Hematopoietic multipotent progenitor cell treated with erythropoietin and hydrocortisone succinate and interleukin-3 and kit ligand, for 4 days (in vitro differentiated cells): Measurements from ENCODE around the gene ALOXE3.
"Not testable (repeated sequence)": the region's sequence is repeated elsewhere in the genome, so short reads cannot be mapped to it uniquely, and the experiment has no call there.

ENCODE experiments used
- DNase-seq: peaks from one replicate; pipeline ENCODE4 v3.0.0-alpha.2; 2015

Gene ALOXE3

DNA sequence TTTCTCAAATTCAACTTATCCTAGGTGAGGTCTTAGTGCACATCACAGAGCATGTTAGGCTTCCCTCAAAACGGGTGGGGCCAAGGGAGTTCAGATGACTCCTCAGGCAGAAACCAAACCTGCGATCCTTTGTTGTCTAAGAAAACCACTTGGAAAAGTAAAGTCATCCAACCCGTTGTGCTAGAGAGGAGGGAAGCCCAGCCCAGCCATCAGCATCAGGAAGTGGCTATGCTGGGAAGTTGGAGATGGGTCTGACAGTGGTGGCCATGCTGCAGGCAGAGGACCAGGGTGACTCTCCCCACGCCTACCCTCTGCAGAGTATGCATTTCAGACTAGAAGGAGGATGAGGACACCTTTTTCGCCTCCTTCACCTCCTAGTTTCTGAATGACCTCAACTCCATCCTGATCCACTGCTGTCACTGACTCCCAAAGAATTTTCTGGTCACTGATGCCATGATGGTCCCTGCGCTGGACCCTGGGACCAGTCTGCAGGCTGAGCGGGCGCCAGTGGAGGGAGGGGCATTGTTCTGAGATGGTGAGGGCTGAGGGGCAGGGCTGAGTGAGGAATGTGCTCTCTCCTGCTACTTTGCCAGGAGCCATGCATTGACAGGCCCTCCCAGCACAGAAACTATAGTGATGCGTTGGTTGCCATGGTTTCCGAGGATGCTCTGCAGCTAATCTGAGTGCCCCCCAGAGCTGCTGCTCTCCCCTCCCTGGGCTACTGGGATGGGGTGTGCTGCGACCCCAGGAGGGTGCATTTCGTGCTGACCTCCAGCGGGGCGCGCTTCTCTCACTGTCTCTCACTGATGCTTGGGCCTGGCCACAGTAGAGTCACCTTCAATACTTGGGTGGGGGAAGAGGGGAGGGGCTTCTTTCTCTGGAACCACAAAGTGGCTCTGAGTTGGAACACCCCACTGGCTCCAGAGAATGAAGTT is 51.2 kb downstream of the ALOXE3 start:
- DNase-seq = no peak

DNA sequence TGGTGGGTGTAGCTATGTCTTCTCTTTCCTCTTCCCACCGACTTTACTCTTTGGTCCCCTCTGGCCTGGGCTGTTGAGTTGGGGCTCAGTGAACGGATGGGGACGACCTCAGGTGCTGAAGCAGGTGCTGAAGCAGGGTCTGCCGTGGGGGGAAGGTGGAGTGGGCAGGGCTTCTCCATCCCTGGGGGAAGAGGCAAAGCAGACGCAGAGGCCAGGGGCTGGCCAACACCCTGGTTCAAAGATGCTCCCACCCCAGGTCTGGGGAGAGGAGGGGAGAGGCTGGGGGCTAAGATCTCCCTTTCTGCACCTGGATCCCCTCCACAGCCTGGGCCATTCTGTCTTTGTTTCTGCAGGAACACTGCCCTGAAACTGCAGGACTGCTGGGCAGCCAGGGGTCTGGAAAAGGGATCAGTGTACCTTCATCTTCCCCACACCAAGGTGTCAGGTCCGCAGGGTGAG is 53.7 kb downstream of the ALOXE3 start:
- DNase-seq = no peak

DNA sequence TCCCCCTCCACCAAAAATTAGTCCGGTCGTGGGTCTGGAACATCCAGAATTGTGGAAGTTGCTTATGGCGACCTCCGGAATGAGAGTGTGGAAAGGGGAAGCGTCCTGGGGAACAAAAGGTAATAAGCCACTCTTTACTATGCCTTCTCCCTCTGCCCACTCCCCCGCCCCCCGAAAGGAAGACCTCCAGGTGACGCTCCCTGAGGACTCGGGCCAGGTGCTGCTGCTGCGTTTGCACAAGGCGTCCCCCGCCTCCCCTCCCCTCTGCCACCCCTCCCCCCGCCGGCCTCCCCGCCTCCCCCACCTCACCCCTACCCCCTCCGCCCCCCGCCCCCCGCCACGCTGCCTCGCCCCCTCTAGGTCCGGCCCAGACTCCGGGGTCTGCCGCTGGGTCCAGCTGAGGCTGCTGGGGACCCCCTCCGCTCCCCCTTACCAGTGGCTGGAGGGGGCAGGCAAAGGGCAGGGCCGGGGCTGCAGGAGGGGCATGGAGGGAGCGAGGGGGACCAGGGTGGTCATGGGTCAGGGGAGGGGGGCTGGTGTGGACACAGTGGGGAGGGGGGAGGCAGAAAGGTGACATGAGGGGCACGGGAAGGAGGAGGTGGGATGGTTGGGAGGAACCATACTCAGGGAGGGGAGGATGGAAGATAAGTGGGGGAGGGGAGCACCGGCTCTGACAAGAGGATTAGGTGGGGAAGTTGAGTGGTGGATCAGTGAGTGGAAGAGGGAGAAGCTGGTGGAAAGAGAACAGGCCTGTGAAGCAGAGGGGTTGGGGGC is 54.4 kb downstream of the ALOXE3 start:
- DNase-seq = no peak

DNA sequence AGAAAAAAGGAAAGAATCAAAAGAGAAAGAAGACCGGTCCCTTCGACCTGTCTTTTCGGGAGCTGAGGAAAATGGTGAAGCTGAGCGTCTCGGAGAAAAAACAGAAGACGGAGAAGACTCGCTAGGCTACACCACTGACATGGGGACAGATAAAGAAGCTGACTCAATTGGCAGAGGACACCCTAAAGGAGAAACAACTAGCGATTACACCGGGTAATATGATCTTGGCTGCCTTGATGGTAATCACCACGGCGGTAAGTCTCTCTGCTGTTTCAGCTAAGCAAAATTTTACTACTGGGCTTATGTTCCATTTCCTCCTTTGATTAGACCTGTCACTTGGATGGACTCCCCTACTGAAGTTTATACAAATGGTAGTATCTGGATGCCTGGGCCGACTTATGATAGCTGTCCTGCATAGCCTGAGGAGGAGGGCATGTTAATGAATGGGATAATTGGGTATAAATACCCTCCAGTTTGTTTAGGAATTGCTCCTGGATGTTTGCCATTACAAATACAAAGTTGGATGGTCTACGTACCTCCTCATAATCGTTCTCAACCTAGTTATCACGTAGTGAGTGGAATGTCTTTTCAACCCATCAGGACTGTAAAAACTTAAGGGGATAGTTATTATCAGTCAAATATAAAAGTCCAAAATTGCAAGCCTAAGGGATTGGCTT is 55.4 kb downstream of the ALOXE3 start:
- DNase-seq = peak; percentile 70

DNA sequence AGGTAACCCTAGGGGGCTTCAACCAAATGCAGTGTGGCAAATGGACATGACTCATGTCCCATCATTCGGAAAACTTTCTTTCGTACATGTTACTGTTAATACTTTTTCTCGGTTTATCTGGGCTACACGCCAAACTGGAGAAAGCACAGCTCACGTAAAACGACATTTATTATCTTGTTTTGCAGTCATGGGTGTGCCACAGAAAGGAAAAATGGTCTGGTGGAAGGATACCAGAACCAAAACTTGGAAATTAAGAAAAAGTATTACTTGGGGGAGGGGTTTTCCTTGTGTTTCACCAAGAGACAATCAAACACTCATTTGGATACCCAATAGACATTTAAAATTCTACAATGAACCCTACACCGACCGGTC is 55.9 kb downstream of the ALOXE3 start:
- peak; percentile 89 for DNase-seq

DNA sequence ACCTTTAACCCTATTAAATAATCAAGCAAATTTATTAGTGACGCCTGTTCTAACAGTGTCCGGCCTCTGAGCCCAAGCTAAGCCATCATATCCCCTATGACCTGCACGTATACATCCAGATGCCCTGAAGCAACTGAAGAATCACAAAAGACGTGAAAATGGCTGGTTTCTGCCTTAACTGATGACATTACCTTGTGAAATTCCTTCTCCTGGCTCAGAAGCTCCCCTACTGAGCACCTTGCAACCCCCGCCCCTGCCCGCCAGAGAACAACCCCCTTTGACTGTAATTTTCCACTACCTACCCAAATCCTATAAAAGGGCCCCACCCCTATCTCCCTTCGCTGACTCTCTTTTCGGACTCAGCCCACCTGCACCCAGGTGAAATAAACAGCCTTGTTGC is 56.5 kb downstream of the ALOXE3 start:
- DNase-seq = not testable (repeated sequence)

DNA sequence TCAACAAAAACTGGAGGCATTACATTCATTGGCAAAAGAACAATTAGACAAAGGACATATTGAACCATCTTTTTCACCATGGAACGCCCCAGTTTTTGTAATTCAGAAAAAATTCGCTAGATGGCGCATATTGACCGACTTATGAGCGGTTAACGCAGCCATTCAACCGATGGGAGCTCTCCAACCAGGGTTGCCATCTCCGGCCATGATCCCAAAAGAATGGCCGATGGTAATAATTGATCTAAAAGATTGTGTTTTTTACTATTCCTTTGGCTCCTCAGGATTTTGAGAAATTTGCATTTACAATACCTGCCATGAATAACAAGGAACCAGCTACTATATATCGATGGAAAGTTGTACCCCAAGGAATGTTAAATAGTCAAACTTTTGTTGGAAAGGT is 58.0 kb downstream of the ALOXE3 start:
- DNase-seq = peak; percentile 90

DNA sequence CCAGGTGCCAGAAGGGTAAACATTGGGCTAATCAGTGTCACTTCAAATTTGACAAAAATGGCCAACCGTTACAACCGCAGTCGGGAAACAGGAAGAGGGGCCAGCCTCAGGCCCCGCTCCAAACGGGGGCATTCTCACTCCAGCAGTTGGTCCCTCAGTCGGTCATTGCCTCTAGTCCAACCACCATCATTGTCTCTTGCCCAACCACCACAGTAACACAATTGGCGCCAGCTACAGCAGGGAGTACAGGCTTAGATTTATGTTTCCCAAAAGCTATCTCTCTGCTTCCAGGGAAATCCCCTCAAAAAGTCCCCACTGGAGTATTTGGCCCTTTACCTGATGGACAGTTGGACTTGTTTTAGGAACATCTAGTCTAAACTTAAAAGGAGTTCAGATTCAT is 59.2 kb downstream of the ALOXE3 start:
- peak; percentile 56 for DNase-seq

DNA sequence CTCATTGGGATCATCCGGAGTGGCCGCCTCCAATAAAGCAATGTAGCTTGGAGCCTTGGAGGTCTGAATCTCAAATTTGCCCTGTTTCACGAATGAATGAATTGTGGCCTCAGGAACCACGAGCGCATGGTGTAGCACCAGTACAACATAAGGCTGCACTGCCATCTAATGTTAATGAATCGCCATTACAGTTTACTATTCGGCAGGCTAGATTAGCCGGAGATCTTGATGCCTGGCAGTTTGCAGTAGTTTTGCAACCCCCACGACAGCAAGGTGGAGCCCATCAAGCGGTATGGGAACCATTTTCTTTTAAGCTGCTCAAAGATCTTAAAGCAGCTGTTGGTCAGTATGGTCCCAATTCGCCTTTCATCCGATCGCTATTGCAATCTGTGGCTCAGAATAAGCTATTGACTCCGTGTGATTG is 60.6 kb downstream of the ALOXE3 start:
- peak; percentile 94 for DNase-seq

DNA sequence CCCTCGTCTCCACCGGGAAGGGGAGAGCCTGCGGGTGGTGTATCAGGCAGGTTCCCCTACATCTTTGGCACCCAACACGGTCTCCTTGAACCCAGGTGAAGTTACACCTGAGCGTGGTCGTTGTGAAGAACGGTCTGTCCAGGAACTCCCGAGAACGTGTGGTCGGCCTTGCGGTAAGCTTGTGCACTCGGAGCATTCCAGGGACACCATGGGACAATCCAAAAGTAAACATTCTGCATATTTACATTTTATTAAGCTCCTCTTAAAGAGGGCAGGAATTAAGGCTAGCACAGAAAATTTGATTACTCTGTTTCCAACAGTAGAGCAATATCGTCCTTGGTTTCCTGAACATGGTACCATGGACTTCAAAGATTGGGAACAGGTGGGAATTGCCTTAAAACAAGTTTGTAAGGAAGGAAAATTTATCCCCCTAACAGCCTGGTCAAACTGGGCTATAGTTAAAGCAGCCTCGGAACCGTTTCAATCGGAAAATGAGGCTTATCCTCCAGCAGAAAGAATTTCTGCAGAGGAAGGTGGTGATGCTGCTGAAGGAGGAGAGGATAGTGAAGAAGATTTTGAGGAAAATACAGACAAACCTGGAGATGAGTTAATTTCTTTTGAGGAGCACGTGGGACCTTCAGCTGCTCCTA is 61.2 kb downstream of the ALOXE3 start:
- DNase-seq = no peak

DNA sequence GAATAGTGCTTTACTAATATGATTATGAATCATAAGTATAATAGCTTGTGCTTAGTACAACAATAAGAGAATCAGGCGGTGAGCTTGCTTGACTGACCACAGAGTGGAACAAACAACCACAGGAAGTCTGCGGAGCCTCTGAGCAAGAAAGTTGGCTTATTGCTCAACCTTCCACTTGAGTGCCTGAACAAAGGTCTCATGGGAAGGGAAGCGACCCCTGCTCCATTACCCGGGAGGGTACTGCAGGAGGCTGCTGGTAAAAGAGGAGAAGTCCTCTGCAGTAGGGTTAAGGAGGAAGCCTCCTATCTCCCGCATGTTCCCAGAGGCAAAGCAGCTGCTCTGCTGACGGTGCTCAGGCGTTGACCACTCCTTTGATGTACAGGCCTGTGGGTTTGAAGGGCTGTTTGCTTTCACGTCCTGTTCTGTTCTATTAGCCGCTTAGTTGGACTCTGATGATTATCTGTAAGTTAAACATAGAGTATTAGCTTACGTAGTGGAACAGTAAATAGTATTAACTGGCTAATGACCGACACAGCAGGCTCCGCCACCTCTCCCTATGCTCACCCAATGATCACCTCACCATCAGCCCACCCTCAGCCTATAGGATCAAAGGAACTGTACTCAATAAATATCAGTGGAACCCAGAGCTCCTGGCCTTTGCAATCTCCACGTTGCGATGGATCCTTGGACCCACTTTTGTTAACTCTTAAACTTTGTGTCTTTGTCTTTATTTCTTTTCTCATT is 61.9 kb downstream of the ALOXE3 start:
- peak; percentile 93 for DNase-seq

DNA sequence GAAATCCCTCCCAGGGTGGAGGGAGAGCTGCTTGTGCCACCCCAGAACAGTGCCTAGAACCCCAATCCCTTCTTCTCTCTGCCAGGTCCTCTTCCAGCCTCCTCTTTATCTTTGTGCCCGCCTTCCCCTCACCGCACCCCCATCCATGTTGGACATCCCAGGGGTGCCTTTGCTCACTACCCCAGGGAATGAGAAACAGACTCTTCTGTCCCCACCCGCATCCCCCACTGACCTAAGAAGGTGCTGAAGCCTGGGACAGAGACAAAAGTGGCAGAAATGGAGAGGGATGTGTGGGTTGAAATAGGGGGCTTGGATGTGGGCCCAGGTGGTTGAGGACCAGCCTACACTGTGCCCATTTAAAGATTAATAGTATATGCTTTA is 62.5 kb downstream of the ALOXE3 start:
- DNase-seq = no peak

DNA sequence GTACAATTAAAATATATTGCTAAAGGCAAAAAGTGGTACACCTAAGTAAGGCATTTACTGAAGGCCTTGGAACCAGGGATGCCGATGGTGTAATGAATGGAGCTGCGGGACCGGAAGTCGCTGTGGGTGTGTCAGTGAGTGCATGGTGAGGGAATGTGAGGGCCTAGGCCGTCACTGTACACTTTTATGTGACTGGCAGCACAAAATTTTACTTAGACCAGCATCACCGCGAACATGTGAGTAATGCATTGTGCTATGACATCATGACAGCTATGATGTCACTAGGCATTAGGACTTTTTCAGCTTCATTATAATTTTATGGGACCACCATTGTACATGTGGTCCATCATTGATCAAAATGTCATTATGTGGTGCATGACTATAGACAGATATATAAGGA is 64.7 kb downstream of the ALOXE3 start:
- DNase-seq = no peak

DNA sequence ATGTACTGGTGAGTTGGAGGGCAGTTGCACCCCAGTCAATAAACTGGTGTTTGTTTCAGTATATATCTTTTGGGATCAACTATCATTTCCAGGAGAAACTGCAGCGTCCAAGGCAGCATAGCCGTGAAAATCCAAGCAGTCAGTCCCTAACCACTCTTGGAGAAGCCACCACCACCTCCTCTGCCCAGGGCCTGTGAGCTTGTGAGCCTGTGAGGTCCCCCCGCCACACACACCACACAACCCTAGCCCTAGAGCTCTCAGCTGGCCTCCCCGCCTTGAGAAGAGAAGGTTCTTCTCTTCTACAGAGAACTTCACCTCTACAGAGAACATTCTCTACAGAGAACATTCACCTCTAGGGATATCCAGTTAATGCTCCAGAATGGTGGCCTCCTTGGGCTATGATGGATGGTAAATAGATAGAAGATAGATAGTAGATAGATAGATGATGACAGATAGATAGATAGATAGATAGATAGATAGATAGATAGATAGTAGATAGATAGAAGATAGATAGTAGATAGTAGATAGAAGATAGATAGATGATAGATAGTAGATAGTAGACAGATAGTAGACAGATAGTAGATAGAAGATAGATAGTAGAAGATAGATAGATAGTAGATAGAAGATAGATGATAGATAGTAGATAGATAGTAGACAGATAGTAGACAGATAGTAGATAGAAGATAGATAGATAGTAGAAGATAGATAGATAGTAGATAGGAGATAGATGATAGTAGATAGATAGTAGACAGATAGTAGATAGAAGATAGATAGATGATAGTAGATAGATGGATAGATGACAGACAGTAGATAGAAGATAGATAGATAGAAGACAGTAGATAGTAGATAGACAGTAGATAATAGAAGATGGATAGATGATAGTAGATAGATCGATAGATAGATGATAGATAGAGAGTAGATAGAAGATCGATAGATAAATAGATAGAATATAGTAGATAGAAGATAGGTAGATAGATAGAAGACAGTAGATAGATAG is 65.8 kb downstream of the ALOXE3 start:
- no peak for DNase-seq

DNA sequence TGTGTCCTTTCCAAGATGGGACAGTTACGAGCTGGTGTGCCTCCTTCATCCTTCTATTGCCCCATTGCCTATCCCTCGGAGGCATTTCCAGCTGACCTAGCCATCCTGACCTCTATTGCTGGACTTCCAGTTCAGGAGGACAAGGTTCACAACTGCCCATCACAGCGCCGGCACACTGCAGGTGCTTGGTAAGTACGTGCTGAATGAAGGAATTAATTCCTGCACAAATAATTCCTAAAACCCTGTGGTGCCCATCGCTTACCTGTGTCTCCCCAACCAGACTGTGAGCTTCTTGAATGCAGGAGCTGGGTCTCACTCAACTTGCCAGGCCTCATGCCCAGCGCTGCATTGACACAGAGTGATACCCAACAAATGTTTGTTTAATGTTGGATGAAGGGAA is 66.5 kb downstream of the ALOXE3 start:
- DNase-seq = no peak

DNA sequence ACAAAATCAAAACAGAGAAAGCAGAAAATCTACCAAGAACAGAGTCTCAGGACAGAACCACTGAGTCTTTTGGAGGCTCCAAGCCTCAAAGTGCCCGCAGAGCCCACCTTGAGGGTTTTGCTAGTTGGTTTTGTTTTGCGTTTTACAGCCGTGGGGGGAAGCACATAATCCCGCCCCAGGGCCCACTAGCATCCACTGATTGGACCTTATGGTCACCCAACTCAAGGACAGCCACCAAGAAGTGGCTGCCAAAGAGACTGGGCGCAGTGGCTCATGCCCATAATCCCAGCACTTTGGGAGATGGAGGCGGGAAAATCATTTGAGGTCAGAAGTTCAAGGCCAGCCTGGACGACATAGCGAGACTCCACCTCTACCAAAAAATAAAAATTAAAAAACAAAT is 69.6 kb downstream of the ALOXE3 start:
- DNase-seq = no peak

DNA sequence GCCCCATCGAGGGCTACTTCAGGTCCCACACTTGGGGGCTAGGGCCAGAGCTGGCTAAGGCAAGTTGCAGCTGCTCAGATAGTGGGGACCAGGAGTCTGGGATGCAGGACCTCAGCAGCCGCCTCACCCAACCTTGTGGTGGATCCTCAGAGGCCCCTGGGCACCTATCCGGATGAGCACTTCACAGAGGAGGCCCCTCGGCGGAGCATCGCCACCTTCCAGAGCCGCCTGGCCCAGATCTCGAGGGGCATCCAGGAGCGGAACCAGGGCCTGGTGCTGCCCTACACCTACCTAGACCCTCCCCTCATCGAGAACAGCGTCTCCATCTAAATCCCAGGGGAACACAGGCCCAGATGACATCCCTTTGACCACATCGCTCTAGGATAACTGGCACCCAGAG is 70.1 kb downstream of the ALOXE3 start:
- DNase-seq = no peak

DNA sequence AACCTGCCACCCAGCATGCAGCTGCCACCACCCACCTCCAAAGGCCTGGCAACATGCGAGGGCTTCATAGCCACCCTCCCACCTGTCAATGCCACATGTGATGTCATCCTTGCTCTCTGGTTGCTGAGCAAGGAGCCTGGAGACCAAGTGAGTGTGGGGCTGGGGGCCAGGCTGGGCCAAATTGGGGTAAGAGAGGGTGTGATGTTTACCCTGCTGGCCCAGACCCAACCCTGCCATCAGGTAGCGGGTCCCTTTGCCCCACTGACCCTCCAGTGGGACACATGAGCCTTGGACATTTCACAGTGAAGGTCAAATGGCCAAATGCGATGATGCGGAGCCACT is 70.6 kb downstream of the ALOXE3 start:
- DNase-seq = no peak

DNA sequence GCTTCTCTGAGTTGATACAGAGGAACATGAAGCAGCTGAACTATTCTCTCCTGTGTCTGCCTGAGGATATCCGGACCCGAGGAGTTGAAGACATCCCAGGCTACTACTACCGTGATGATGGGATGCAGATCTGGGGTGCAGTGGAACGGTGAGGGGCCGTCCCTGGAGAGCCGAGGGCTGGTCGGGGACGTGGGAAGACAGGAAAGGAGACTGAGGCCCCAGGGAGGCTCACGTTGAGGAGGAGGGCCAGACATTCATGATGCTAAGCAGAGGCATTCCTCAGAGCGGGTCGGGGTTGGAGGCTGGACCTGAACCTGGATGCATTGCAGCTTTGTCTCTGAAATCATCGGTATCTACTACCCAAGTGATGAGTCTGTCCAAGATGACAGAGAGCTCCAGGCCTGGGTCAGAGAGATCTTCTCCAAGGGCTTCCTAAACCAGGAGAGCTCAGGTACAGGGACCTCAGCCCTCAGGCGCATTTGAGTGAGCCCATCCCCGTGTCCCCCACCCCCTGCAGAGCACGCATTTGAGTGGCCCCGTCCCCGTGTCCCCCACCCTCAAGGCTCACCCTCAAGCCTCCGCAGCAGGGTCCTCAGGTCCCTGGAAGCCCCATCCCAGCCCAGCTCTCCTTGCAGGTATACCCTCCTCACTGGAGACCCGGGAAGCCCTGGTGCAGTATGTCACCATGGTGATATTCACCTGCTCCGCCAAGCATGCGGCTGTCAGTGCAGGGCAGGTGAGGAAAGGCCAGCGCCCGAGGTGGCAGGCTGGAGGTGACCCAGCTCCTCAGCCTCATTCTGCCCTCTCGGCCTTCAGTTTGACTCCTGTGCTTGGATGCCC is 71.2 kb downstream of the ALOXE3 start:
- DNase-seq = no peak

DNA sequence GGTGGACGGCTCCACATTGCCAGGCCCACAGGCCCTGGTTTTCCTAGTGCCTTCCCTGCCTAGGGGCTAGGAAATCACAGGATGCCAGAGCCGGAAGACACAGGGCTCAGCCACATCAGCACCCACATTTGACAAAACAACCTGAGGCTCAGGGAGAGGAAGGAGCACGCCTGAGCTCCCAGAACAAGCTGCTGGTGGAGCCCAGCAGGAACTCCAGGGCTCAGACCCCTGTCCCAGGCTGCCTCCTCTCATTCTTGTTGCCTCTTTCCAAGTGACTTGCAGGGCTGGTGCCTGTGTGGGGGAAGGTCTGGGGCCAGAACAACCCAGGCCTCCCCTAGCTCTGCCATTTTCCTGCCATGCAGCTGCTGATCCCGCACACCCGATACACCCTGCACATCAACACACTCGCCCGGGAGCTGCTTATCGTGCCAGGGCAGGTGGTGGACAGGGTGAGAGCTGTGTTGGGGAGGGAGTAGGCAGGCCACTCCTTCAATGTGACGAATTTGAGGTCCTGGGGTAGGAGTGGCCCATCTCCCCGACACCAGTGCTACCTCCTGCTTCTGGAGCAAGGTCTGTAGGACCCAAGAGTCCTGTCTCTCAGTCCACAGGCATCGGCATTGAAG is 71.9 kb downstream of the ALOXE3 start:
- no peak for DNase-seq
